GM21737 (cell line): ENCODE results near the gene EIF4ENIF1.
"Not testable (repeated sequence)": the region's sequence is repeated elsewhere in the genome, so short reads cannot be mapped to it uniquely, and the experiment has no call there.

Experiments used
- ATAC-seq: cut with Tn5 transposase; IDR thresholded peaks from one replicate; pipeline ENCODE4 v1.9.1; 2021; ENCODE audit warnings: mild to moderate bottlenecking, moderate library complexity; ENCODE audit not compliant: unreplicated experiment

EIF4ENIF1 gene

DNA sequence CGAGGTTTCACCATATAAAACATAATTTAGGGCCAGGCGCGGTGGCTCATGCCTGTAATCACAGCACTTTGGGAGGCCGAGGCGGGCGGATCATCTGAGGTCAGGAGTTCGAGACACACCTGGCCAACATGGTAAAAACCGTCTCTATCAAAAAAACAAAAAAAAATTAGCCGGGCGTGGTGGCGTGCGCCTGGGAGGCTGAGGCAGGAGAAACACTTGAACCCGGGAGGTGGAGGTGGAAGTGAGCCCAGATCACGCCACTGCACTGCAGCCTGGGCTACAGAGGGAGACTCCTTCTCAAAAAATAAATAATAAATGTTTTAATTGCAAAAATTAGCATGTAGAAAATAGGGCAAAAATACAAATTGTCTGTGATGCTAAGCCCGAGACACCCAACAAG lies 5.7 kb upstream of the EIF4ENIF1 start:
- ATAC-seq, result no peak

DNA sequence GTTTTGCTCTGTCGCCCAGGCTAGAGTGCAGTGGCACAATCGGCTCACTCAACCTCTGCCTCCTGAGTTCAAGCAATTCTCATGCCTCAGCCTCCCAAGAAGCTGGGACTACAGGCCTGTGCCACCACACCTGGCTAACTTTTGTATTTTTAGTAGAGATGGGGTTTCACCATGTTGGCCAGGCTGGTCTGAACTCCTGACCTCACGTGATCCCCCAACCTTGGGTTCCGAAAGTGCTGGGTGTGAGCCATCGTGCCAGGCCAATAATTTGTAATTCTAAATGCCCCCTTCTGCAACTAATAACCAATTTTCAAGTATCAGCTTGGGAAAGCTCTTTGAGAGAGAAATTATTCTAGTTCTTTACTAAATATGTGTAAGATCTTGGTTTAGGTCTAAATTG lies 3.7 kb upstream of the EIF4ENIF1 start:
- ATAC-seq, result not testable (repeated sequence)

DNA sequence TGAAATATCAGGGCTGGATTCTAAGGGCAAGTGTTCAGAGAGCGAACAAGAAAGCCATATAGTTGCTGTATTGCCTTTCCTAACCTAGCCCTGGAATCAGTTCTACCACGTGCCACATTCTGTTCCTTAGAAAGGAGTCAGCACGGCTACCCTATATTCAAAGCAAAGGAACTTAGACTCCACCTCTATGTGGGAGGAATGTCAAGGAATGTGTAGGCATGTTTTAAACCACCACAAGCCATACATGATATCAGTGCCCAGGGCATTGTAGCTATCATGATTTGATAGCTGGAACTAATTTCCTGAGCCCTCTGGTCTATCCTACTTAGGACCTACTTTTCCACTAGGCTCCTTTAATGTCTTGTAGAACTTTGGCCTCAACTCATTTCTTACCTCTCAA lies 2.5 kb upstream of the EIF4ENIF1 start:
- no peak for ATAC-seq

DNA sequence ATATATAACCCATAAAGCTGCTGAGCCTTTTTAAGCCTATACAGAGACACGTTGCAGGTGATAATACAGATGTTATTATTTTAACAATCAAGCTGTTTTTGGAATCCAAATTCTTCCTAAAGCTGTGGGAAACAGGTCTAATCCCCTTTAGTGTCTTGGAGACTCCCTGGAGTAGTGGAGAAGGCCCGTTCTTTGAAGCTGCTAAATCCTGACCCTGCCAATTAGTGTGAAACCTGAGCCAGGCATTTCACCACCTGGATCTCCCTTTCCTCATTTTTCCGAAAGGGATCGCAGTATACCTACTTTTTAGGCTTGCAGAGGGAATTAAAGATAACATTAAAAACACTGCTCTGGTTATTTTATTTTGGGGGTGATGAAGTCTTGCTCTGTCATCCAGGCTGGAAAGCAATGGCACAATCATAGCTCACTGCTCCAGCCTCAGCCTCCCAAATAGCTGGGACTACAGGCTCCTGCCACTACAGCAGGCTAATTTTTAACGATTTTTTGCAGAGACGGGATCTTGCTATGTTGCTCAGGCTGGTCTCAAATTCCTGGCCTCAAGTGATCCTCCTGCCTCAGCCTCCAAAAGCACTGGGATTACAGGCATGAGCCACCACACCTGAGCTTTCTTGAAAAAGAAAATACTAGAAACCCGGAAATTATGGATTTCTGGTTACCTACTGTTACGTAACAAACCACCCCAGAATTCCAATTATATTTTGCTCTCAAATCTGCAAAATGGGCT lies 1.7 kb upstream of the EIF4ENIF1 start:
- ATAC-seq, result no peak

GRCh38 chr22:31490496-31490925 lies 869 bp upstream of the EIF4ENIF1 start:
- ATAC-seq, result peak; percentile 47

GRCh38 chr22:31488988-31489617 lies 539 bp downstream of the EIF4ENIF1 start:
- ATAC-seq, result peak; percentile 18

DNA sequence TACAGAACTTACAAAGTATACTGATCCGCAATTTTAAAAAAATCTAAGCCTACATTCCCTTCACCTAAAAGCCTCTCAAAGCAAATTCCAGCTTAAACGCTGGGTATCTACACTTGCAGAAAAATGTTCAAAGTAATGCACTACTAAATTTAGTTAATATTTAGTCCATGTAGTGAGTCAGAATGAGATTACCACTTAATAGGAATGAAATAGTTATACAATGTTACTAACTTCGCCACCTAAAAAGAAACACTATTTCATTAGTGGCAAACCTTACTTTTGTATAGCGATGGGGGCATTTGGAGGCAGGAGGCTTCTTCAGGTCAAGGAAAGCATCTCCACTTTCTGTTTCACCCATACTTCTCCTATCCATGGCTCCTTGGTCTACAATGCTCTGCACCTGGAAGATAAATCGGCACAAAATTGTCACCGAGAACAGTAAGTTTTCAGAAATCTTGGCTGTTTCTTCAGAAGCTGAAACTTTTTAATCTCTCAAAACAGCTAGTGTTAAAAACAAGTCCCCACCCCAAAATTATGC lies 1.2 kb downstream of the EIF4ENIF1 start:
- no peak for ATAC-seq

GRCh38 chr22:31486951-31487350 lies 2.7 kb downstream of the EIF4ENIF1 start:
- ATAC-seq, result no peak

- ATAC-seq, result not testable (repeated sequence)
Observed at GRCh38 chr22:31486369-31486768, 3.3 kb downstream of the EIF4ENIF1 start.

GRCh38 chr22:31482470-31482869 lies 7.2 kb downstream of the EIF4ENIF1 start:
- ATAC-seq, result not testable (repeated sequence)

GRCh38 chr22:31481129-31481528 lies 8.5 kb downstream of the EIF4ENIF1 start:
- ATAC-seq, result no peak

GRCh38 chr22:31477329-31477728 lies 12.3 kb downstream of the EIF4ENIF1 start:
- peak; percentile 70 for ATAC-seq

DNA sequence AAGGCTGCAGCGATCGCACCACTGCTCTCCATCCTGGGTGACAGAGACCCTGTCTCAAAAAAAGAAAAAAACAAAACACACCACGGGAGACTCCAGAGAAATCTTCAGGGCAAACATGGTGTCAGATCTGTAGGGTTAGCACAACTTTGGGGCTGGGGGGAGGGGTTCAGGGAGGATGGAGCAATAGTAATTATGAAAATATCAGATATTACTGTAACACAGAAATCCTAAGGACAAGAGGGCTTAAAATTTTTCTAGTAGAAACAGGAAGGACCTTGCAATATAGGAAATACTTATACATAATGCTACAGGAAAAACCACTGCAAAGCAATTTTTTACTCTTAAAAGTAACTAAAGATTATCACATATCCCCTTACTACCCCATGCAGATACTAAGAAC lies 13.8 kb downstream of the EIF4ENIF1 start:
- ATAC-seq, result no peak

GRCh38 chr22:31474743-31475142 lies 14.9 kb downstream of the EIF4ENIF1 start:
- ATAC-seq, result no peak

- ATAC-seq, result no peak
Observed at GRCh38 chr22:31465307-31465706, 24.3 kb downstream of the EIF4ENIF1 start.

DNA sequence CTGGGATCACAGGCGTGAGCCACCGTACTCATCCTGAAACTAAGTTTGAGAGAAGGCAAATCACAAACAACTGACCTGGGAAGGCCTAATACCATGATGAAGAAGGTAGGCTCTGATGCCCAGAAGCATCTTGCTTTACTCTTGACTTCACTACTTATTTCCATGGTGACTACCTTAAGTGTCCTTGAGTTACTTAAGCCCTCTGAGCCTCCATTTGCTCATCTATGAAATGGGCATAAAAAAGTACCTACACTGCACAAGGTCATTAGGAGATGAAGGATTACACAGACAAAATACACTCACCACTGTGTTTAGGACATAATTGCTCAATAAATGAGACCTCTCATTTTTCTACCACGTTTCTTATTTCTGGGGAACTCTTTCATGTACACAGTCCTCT lies 27.9 kb downstream of the EIF4ENIF1 start:
- ATAC-seq, result no peak

GRCh38 chr22:31451709-31452571 lies 37.7 kb downstream of the EIF4ENIF1 start:
- no peak for ATAC-seq

- ATAC-seq, result no peak
Observed at GRCh38 chr22:31449506-31449905, 40.1 kb downstream of the EIF4ENIF1 start.

DNA sequence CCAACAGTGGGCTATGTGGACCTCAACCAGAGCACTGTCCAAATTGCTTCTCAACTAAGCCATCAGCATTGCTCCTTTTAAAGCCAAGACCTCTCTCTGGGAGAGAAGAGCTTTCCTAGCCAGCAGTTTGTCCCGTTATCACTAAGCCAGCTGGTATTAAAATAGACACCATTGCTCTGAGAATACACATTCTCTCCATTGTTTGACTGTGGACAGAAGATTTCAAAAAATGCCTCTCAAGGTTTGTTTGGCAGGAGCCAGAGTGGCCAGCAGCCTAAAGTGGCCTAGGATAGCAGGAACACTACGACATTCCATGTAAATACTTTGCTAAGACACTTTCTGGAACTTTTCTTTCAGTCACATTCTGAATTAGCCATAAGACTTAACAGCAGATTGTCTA lies 41.3 kb downstream of the EIF4ENIF1 start:
- ATAC-seq, result no peak

DNA sequence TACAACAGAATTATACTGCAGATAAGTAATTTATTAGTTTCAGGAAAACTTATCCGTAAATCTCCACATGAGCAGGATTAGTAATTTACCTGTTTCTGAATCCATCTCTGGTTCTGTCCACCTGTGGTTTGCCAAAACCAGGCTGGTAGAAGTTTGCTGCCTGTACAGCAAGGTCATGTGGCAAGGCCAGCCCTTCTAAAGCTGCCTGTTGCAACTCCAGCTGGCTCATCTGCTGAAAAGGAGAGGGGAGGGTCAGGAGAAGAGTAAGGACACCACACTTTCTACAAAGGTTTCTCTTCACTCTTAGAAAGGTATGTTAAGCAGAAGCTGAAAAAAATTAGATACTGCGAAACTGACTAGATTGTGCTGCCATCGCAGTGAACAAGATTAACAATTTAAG lies 42.3 kb downstream of the EIF4ENIF1 start:
- ATAC-seq, result no peak

- no peak for ATAC-seq
Observed at GRCh38 chr22:31446767-31447166, 42.9 kb downstream of the EIF4ENIF1 start.
